GM19455 (cell line): ENCODE measurements around the gene PTAR1.

ENCODE experiments used
- ATAC-seq: cut with Tn5 transposase; IDR thresholded peaks from one replicate; pipeline ENCODE4 v1.9.1; 2021; ENCODE audit not compliant: unreplicated experiment

Gene PTAR1

DNA sequence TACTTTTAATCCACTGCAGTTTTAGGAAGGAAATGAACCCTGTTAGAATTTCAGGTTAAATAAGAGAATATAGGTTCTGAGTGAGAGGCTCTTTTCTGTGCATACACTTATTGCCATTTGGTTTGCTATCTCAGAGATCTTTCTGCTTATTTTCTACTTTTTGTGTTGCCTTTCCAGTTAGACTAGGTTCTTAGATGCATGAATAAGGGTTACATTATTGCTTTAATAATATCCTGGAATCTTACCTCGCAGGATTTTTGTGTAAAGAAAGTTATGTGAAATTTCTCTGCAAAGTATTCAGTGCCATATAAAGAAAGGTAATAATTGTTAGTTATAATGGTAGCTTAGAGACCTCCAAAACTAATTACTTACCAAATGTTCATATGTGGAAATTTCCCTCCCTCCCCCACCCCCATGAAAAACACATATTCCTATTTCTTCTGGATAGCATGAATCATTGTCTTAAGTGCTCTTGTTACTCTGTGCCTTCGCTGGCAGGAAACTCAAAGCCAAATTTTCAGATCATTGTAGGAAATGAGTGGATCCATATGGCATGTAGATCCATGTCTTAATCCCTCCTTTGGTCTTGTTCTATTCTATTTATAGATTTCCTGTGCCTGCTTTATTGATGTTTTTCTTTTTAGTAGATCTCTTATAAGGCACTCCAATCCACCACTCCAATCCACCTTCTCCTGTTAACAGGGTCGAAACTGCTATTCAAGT, 84.9 kb downstream of the PTAR1 start:
- no peak for ATAC-seq

GRCh38 chr9:69674112-69674685, 85.6 kb downstream of the PTAR1 start:
- no peak for ATAC-seq

GRCh38 chr9:69673311-69673640, 86.5 kb downstream of the PTAR1 start:
- no peak for ATAC-seq

DNA sequence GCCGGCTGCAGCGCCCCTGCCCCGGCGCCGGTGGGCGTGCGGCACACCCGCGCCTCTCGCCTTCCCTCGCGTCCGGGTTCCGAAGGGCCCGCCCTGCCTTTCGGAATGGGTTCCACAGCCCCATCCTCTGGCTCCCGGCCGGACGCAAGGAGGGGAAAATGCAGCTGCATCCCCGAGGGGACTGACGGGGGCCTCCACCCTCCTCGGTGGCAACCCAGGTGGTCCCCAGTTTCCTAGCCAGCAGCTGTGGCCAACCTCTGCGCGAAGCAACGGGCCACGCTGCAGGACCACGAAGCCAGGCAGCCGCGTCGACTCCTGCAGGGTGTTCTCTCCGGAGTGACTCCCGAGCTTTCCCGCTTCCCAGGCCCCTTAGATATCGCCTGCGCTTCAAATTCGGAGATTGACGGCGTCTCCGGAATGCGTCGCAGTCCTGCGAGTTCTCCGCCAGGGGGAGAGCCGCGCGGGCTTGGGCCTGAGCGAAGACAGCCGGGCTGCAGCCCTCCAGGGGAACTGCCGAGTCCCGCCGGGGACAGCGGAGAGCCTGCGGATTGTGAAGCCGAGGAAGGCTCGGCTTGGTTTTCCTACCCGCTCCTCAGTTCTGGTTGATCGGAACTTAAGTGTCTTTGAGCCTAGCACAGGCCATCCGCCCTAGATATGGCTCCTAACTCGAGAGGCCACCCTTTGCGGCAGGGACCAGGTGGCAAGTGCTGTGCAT, 87.1 kb downstream of the PTAR1 start:
- peak; percentile 86 for ATAC-seq

DNA sequence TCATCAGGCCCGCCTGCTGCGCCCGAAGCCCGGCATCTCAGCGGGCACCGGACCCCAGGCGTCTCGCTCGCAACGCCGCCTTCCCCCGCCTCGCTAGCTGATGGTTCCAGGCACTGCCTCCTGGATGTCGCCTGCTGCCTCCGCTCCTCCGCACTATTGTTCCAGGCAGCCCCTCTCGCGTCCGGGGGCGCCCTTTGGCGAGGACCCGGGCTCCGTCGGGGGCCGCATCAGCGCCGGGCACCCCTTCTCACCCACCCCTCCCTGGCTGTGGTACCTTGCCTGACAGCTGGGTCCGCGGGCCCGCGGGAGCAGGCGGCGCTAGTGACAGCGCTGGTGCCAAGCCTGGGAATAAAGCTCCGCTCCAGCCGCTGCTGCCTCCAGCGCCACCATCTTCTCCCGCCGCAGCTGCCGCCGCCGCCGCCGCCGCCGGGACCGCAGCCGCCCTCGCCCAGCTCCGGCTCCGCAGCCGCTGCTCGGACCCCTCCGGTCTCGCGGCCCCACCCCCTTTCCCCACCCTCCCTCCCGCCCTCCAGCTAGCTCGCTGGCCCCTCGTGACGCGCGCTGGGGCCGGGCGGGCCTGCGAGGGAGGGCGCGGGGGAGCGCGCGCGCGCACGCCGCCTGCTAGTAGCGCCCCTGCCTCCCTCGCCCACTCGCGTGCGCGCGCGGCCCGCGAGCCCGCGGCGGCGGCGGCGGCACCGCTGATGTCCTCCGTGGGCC, 87.8 kb downstream of the PTAR1 start, which contains the start of gene APBA1:
Gene APBA1 (minus strand): TSS at position 493 of the 717 bp plus-strand sequence.
- ATAC-seq: peak; percentile 38

DNA sequence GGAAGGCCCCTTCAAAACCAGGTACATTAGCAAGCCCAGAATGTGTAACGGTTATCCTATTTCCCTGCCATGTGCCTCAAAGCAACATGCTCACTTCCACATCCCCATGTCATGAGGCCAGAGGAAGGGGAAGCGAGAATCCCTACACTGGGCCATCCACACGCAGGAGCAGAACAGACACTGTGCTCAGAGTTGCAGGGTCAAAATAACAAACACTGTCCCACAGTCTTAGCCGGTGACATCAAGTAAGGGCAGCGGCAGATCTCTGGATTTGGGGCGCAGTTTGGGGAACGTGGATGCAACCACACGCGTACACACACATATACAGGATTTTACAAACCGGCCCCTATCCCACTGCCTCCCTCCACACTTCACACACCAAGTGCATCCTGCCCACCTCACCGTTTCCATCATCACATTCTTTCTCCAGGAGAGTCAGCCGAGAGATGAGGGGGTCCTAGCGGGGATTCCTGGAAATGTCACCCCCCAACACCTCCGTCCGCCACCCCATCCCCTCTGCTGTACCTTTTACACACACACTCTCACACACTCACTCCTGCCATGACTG, 88.4 kb downstream of the PTAR1 start:
- ATAC-seq: no peak

DNA sequence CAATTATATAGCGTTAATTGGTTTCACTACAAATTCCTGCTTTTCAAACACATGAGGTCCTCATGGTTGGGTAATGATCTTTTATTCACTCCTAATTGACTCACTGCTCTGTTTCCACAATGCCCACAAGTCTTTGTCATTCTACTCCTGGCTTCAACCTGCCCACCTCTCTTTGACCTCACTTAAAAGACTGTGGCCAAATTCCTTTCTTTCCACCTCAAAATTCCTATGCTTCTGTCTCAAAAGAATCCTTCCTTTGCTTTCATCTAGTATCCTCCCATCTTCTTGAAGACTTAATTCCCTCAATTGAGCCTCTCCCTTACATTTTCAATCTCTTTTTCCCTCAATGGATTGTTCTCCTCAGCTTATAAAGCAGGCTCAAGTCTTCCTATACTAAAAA, 92.5 kb downstream of the PTAR1 start:
- no peak for ATAC-seq

DNA sequence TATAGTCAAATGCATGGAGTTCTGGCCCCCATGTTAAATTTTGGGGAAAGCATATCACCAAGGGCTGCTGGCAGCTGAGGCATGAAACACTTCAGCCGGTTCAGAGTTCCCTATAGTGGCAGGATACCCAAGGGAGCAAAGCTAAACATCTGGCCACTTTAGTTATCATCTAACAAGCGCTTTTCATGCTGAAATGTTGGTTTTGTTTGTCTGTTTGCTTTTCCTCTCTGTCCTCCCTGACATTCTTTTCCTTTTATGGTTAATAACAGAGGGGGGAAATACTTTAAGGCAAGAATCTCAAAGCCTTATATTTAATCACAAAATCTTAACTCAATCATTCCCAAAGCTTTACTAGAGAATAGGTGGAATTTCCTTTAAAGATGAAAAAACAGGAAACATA, 99.5 kb downstream of the PTAR1 start:
- no peak for ATAC-seq
